H1 (cell line): ENCODE results near the gene TSPAN6. TPM values are rescaled to one million over a fixed set of nuclear protein-coding genes. Genes with fewer than 3 reads are reported as not detected.

Source experiments
- CTCF ChIA-PET: fragments of 300-600 bp; sonication (Branson Sonifier 250); formaldehyde crosslinking; loops from one replicate; lab custom pipeline; 2021; ENCODE audit not compliant: partially characterized antibody; lab: Charles Lee
- POLR2A ChIA-PET: fragments of 300-600 bp; sonication (Branson Sonifier 250); formaldehyde crosslinking; loops from one replicate; lab custom pipeline; 2021; ENCODE audit warnings: inconsistent platforms; ENCODE audit not compliant: partially characterized antibody; lab: Charles Lee
- DNase-seq, 2 experiments: peaks; one replicate each; pipeline versions ENCODE4 v3.0.0 to v3.0.0-alpha.2; 2010 to 2022; ENCODE audit warnings: low spot score in 2 of 2, low read depth in 1 of 2, mixed read lengths in 1 of 2
- FAIRE-seq: peaks from 2 replicates; lab custom pipeline; 2011; peaks lifted over from hg19 to GRCh38; lab: Jason Lieb, UNC
- H2AFZ ChIP-seq: 2 replicates; pipeline ENCODE4 v1.8.1; 2012; ENCODE audit warnings: low read length, inconsistent platforms
- H2AK5ac ChIP-seq: 2 replicates; pipeline ENCODE4 v1.6.1; 2013; ENCODE audit warnings: low read depth, low read length
- H2BK120ac ChIP-seq: replicated peaks from 2 replicates; pipeline ENCODE3; 2013; ENCODE audit warnings: low read depth, low read length, inconsistent platforms
- H2BK12ac ChIP-seq: 2 replicates; pipeline ENCODE4 v1.6.1; 2013; ENCODE audit warnings: low read depth, low read length
- H2BK15ac ChIP-seq: 2 replicates; pipeline ENCODE4 v1.6.1; 2013; ENCODE audit warnings: low read length
- H2BK20ac ChIP-seq: 2 replicates; pipeline ENCODE4 v1.6.1; 2013; ENCODE audit warnings: low read length
- H2BK5ac ChIP-seq: 2 replicates; pipeline ENCODE4 v1.6.1; 2013; ENCODE audit warnings: low read depth, low read length
- H3K14ac ChIP-seq: 2 replicates; pipeline ENCODE4 v1.6.1; 2013; ENCODE audit warnings: inconsistent platforms; ENCODE audit not compliant: insufficient read length
- H3K18ac ChIP-seq: 2 replicates; pipeline ENCODE4 v1.6.1; 2013; ENCODE audit warnings: low read length; ENCODE audit errors: extremely low read depth
- H3K23ac ChIP-seq: 2 replicates; pipeline ENCODE4 v1.6.1; 2013; ENCODE audit warnings: inconsistent platforms; ENCODE audit not compliant: insufficient read length
- H3K23me2 ChIP-seq: 2 replicates; pipeline ENCODE4 v1.6.1; 2013; ENCODE audit warnings: low read depth, low read length
- H3K27ac ChIP-seq: 2 replicates; pipeline ENCODE4 v1.6.1; 2011; ENCODE audit warnings: low read depth, low read length, inconsistent platforms
- H3K27me3 ChIP-seq, 4 experiments: replicated peaks in 1 of 4; 1 replicate in 1 of 4; 2 replicates in 3 of 4; pipeline versions ENCODE4 v1.6.1 to v1.8.1; 2011 to 2013; ENCODE audit warnings: low read length in 3 of 4, mild to moderate bottlenecking in 3 of 4, inconsistent platforms in 2 of 4, mixed read lengths in 2 of 4, moderate library complexity in 1 of 4; ENCODE audit not compliant: control insufficient read depth in 3 of 4, insufficient read depth in 3 of 4; ENCODE audit errors: extremely low read depth in 1 of 4
- H3K36me3 ChIP-seq, 4 experiments: 2 replicates each; pipeline versions ENCODE4 v1.6.1 to v1.8.1; 2011 to 2013; ENCODE audit warnings: mild to moderate bottlenecking in 4 of 4, low read length in 3 of 4, moderate library complexity in 2 of 4, control low read depth in 1 of 4, inconsistent platforms in 1 of 4; ENCODE audit not compliant: insufficient read depth in 4 of 4, control insufficient read depth in 2 of 4
- H3K4ac ChIP-seq: replicated peaks from 2 replicates; pipeline ENCODE3; 2013; ENCODE audit warnings: low read length, low read depth, mixed read lengths, inconsistent platforms; ENCODE audit not compliant: insufficient read length
- H3K4me1 ChIP-seq, 4 experiments: replicated peaks in 1 of 4; 1 replicate in 1 of 4; 2 replicates in 3 of 4; pipeline versions ENCODE4 v1.6.1 to v1.8.1; 2011 to 2013; ENCODE audit warnings: low read length in 3 of 4, inconsistent platforms in 2 of 4, mixed read lengths in 1 of 4; ENCODE audit not compliant: insufficient read depth in 4 of 4, control insufficient read depth in 3 of 4
- H3K4me2 ChIP-seq, 2 experiments: 2 replicates each; pipeline versions ENCODE4 v1.6.1 to v1.8.1; 2011 to 2013; ENCODE audit warnings: low read depth in 2 of 2, low read length in 2 of 2, control low read depth in 1 of 2, inconsistent platforms in 1 of 2, mild to moderate bottlenecking in 1 of 2; ENCODE audit not compliant: insufficient read depth in 1 of 2
- H3K4me3 ChIP-seq, 4 experiments: fragments of 200-600, 300-600 bp in 1 of 4; sonication (generic), shearing (Covaris generic), sonication (Bioruptor Twin) in 1 of 4; 2 replicates each; pipeline versions ENCODE4 v1.5.1 to v1.8.1; 2011 to 2016; ENCODE audit warnings: low read length in 4 of 4, low read depth in 3 of 4, control low read depth in 2 of 4, inconsistent platforms in 2 of 4, mild to moderate bottlenecking in 2 of 4, mixed read lengths in 1 of 4, moderate library complexity in 1 of 4; ENCODE audit not compliant: insufficient read depth in 2 of 4; ENCODE audit errors: extremely low read depth in 1 of 4
- H3K56ac ChIP-seq: replicated peaks from 2 replicates; pipeline ENCODE3; 2013; ENCODE audit warnings: low read depth, mild to moderate bottlenecking, mixed read lengths, low read length, inconsistent platforms; ENCODE audit not compliant: insufficient read length
- H3K79me1 ChIP-seq: 2 replicates; pipeline ENCODE4 v1.6.1; 2013; ENCODE audit warnings: low read depth, low read length, control low read depth
- H3K79me2 ChIP-seq, 2 experiments: 2 replicates each; pipeline versions ENCODE4 v1.6.1 to v1.8.1; 2012 to 2013; ENCODE audit warnings: low read length in 2 of 2, mild to moderate bottlenecking in 2 of 2, inconsistent platforms in 1 of 2; ENCODE audit not compliant: insufficient read depth in 2 of 2, control insufficient read depth in 1 of 2
- H3K9ac ChIP-seq, 4 experiments: replicated peaks in 1 of 4; 1 replicate in 1 of 4; 2 replicates in 3 of 4; pipeline versions ENCODE4 v1.6.1 to v1.8.1; 2011 to 2013; ENCODE audit warnings: low read depth in 3 of 4, low read length in 3 of 4, control low read depth in 2 of 4, mild to moderate bottlenecking in 2 of 4, moderate library complexity in 2 of 4, inconsistent platforms in 1 of 4; ENCODE audit errors: extremely low read depth in 1 of 4
- H3K9me3 ChIP-seq, 2 experiments: 2 replicates each; pipeline versions ENCODE4 v1.6.1 to v1.8.1; 2012 to 2013; ENCODE audit warnings: mild to moderate bottlenecking in 2 of 2, moderate library complexity in 2 of 2, control low read depth in 1 of 2, inconsistent platforms in 1 of 2, low read depth in 1 of 2, low read length in 1 of 2, mixed read lengths in 1 of 2; ENCODE audit not compliant: insufficient read depth in 2 of 2
- H4K20me1 ChIP-seq, 2 experiments: replicated peaks in 1 of 2; 2 replicates each; pipeline versions ENCODE3 to v1.8.1; 2011 to 2013; ENCODE audit warnings: inconsistent platforms in 2 of 2, low read length in 2 of 2, mild to moderate bottlenecking in 1 of 2; ENCODE audit not compliant: insufficient read depth in 2 of 2, control insufficient read depth in 1 of 2
- H4K5ac ChIP-seq: 2 replicates; pipeline ENCODE4 v1.6.1; 2013; ENCODE audit warnings: low read length, low read depth, mixed read lengths, inconsistent platforms; ENCODE audit not compliant: insufficient read length
- H4K8ac ChIP-seq: 2 replicates; pipeline ENCODE4 v1.8.0; 2013; ENCODE audit warnings: mild to moderate bottlenecking, moderate library complexity, low read length, inconsistent platforms; ENCODE audit not compliant: insufficient read depth; ENCODE audit errors: extremely low read depth
- H4K91ac ChIP-seq: replicated peaks from 2 replicates; pipeline ENCODE3; 2013; ENCODE audit warnings: low read length, mixed read lengths, inconsistent platforms; ENCODE audit not compliant: insufficient read length
- GABPA ChIP-seq: IDR thresholded peaks from 2 replicates; pipeline ENCODE4 v1.6.1; 2011; ENCODE audit warnings: mild to moderate bottlenecking, low read length, moderate library complexity, borderline replicate concordance; ENCODE audit not compliant: insufficient read depth
- SRF ChIP-seq: IDR thresholded peaks from 2 replicates; pipeline ENCODE4 v1.6.1; 2011; ENCODE audit warnings: mild to moderate bottlenecking, low read depth, low read length, moderate library complexity
- SUZ12 ChIP-seq: fragments of 200-600 bp; sonication (generic); IDR thresholded peaks from 2 replicates; pipeline ENCODE4 v1.6.1; 2012; ENCODE audit warnings: mild to moderate bottlenecking, inconsistent platforms, low read length, moderate library complexity, mixed read lengths
- TEAD4 ChIP-seq: IDR thresholded peaks from 2 replicates; pipeline ENCODE4 v1.6.1; 2012; ENCODE audit warnings: low read depth, low read length, inconsistent platforms, mixed read lengths
- USF2 ChIP-seq: IDR thresholded peaks from 2 replicates; pipeline ENCODE4 v1.6.1; 2011; ENCODE audit warnings: low read length, improper control_type of control experiment
- YY1 ChIP-seq: IDR thresholded peaks from 2 replicates; pipeline ENCODE4 v1.6.1; 2011; ENCODE audit warnings: low read depth, mild to moderate bottlenecking, low read length
- ZNF274 ChIP-seq: IDR thresholded peaks from 2 replicates; pipeline ENCODE4 v1.7.0; 2012; ENCODE audit warnings: low read length, borderline replicate concordance; ENCODE audit errors: extremely low read depth
- WGBS, 2 experiments: shearing (Covaris generic) in 1 of 2; methylation state at CpG; one replicate each; pipeline versions ENCODE4 v1.1.6 to v1.1.7; 2013 to 2015; ENCODE audit warnings: low lambda C conversion rate in 2 of 2, mixed read lengths in 2 of 2, inconsistent platforms in 1 of 2, low coverage in 1 of 2, missing lambda C conversion rate in 1 of 2; ENCODE audit not compliant: insufficient replicate concordance in 2 of 2, insufficient coverage in 1 of 2, insufficient read length in 1 of 2; ENCODE audit errors: extremely low coverage in 1 of 2, missing lambda C conversion rate in 1 of 2; 5-methylcytosine and 5-hydroxymethylcytosine counted together
- polyA plus RNA-seq, 7 experiments: library from polyadenylated mRNA; depleted of rRNA in 3 of 7; stranded (reverse) in 5 of 7; unstranded in 2 of 7; fragments of >200 nt in 5 of 7; fragments of 200-250 nt in 2 of 7; gene quantifications; 1 replicate in 5 of 7; 2 replicates in 1 of 7; 4 replicates in 1 of 7; pipeline versions ENCODE4 v1.2.1 to v1.2.3, GENCODE V29; 2011 to 2013; ENCODE audit warnings: missing spikeins in 2 of 7, mixed read lengths in 2 of 7
- total RNA-seq: library from RNA; stranded (reverse); fragmentation: NEBNext Ultra II Directional; extraction: Animal tissue kit (Norgen Biotek cat#: 25700); gene quantifications from 2 replicates; pipeline ENCODE4 v1.2.1, GENCODE V29; 2021

TSPAN6 gene
- total and polyA plus RNA-seq, 2 of the 8 experiments (the other 6 are each of a cell fraction or from before 2014, with no cell fraction given), result 58.1 to 67.7 TPM

- no peak overlapping the region for H3K27ac ChIP-seq
- H3K56ac ChIP-seq, result no peak overlapping the region
- H3K4me3 ChIP-seq, result no peak overlapping the region
- no peak overlapping the region for H3K4ac ChIP-seq
- H2BK12ac ChIP-seq, result no peak overlapping the region
- H2BK15ac ChIP-seq, result no peak overlapping the region
- H3K4me2 ChIP-seq, result no peak overlapping the region
- no peaks in the 10 kb centered on the region for H3K79me1 ChIP-seq
- H3K36me3 ChIP-seq, result no peaks in the 10 kb centered on the region
- 92% methylated on average over 10 of the region's 11 CpGs; no CpG with 5 or more reads in 1 of the 2 experiments for WGBS, 2 experiments
- no peak overlapping the region for H3K9ac ChIP-seq
- no peak overlapping the region for H4K8ac ChIP-seq
- H3K14ac ChIP-seq, result no peak overlapping the region
- H3K79me2 ChIP-seq, result no peaks in the 10 kb centered on the region
- no peak overlapping the region for H2BK20ac ChIP-seq
- ChIA-PET CTCF (interaction anchor here (0.6 to 2.1 kb wide), 4 partner anchors 8 to 195 kb away, joined by 3 to 7 read pairs (median 3); no protein-coding TSS in a partner anchor), POLR2A (interaction anchor here (1.0 kb wide), 1 partner anchor 11 kb away, joined by 3 read pairs; no protein-coding TSS in a partner anchor)
- no peak overlapping the region for H3K23ac ChIP-seq
- peaks cover 0 to 10% (median 0%) of the 10 kb centered on the region in 4 experiments; a peak in 1 of 7 replicates for H3K4me1 ChIP-seq
- no peak overlapping the region for H4K91ac ChIP-seq
- H3K18ac ChIP-seq, result no peak overlapping the region
- no peak overlapping the region for H2AFZ ChIP-seq
- no peaks in the 10 kb centered on the region for H3K27me3 ChIP-seq
- H3K23me2 ChIP-seq, result no peaks in the 10 kb centered on the region
- no peak overlapping the region for H2BK5ac ChIP-seq
- FAIRE-seq (no peak), DNase-seq (no peak)
- H2AK5ac ChIP-seq, result no peak overlapping the region
- no peaks in the 10 kb centered on the region for H3K9me3 ChIP-seq
- no peak overlapping the region for H2BK120ac ChIP-seq
- no peaks in the 10 kb centered on the region for H4K20me1 ChIP-seq
- H4K5ac ChIP-seq, result no peak overlapping the region
- TF ChIP-seq GABPA (no peak), ZNF274 (no peak), USF2 (no peak), SUZ12 (no peak), YY1 (no peak), SRF (no peak), TEAD4 (no peak)
Observed at GRCh38 chrX:100643212-100643611, 6.6 kb upstream of the TSPAN6 start.
